ENCODE results near the gene PF4V1.

The PF4V1 gene

GRCh38 chr4:73866246-73866645 is 13.2 kb downstream of the PF4V1 start:
- Histone ChIP-seq H3K36me3 (replicated peaks; ENCODE audit: insufficient read depth, low read length) (no peaks in the 10 kb centered on the region), H3K27me3 (replicated peaks; ENCODE audit: insufficient read depth, low read length) (no peaks in the 10 kb centered on the region), H3K27ac (ENCODE audit: low read length) (no peak overlapping the region), H3K79me2 (ENCODE audit: low read length) (no peaks in the 10 kb centered on the region), H3K4me2 (ENCODE audit: low read depth, low read length) (no peak overlapping the region), H3K9ac (ENCODE audit: low read length) (no peak overlapping the region), H4K20me1 (ENCODE audit: insufficient read depth, low read length) (no peaks in the 10 kb centered on the region), H3F3A (ENCODE audit: insufficient read depth, low read length) (no peaks in the 10 kb centered on the region), H3K9me2 (replicated peaks; ENCODE audit: insufficient read depth, low read length) (no peaks in the 10 kb centered on the region), H3K4me1 (ENCODE audit: low read length) (0 out of 2 replicates have a peak, but pooled peaks cover 7% of the 10 kb centered on the region), H3K4me3 (ENCODE audit: low read length) (no peak overlapping the region), H3K9me3 (replicated peaks; ENCODE audit: insufficient read depth, low read length) (no peaks in the 10 kb centered on the region), H2AFZ (ENCODE audit: low read length) (no peak overlapping the region)
- no peak for TF ChIP-seq EZH2phosphoT487 (IDR thresholded peaks at IDR 0.05; ENCODE audit: low read length)
- no peak for TF ChIP-seq CTCF (IDR thresholded peaks at IDR 0.05; ENCODE audit: low read length)
- TF ChIP-seq EZH2 (optimal IDR thresholded peaks at IDR 0.05; ENCODE audit: low read depth, low read length) = no peak
- no peak for DNase-seq

- no peak for DNase-seq
- Histone ChIP-seq H3K9me2 (replicated peaks; ENCODE audit: insufficient read depth, low read length) (no peaks in the 10 kb centered on the region), H3K4me2 (ENCODE audit: low read depth, low read length) (no peak overlapping the region), H3K9me3 (replicated peaks; ENCODE audit: insufficient read depth, low read length) (no peaks in the 10 kb centered on the region), H3K4me3 (ENCODE audit: low read length) (no peak overlapping the region), H3K36me3 (replicated peaks; ENCODE audit: insufficient read depth, low read length) (no peaks in the 10 kb centered on the region), H3K27ac (ENCODE audit: low read length) (no peak overlapping the region), H3K4me1 (ENCODE audit: low read length) (no peaks in the 10 kb centered on the region), H3F3A (ENCODE audit: insufficient read depth, low read length) (no peaks in the 10 kb centered on the region), H3K27me3 (replicated peaks; ENCODE audit: insufficient read depth, low read length) (no peaks in the 10 kb centered on the region), H3K9ac (ENCODE audit: low read length) (no peak overlapping the region), H4K20me1 (ENCODE audit: insufficient read depth, low read length) (no peaks in the 10 kb centered on the region), H3K79me2 (ENCODE audit: low read length) (no peaks in the 10 kb centered on the region), H2AFZ (ENCODE audit: low read length) (no peak overlapping the region)
- TF ChIP-seq CTCF (IDR thresholded peaks at IDR 0.05; ENCODE audit: low read length) (no peak), EZH2phosphoT487 (IDR thresholded peaks at IDR 0.05; ENCODE audit: low read length) (no peak), EZH2 (optimal IDR thresholded peaks at IDR 0.05; ENCODE audit: low read depth, low read length) (no peak)
Observed at GRCh38 chr4:73867783-73868182, 14.7 kb downstream of the PF4V1 start.

GRCh38 chr4:73868206-73869129 is 15.4 kb downstream of the PF4V1 start:
- H3F3A ChIP-seq (ENCODE audit: insufficient read depth, low read length) = no peaks in the 10 kb centered on the region
- no peak overlapping the region for H3K4me3 ChIP-seq (ENCODE audit: low read length)
- no peaks in the 10 kb centered on the region for H4K20me1 ChIP-seq (ENCODE audit: insufficient read depth, low read length)
- H3K9ac ChIP-seq (ENCODE audit: low read length) = no peak overlapping the region
- no peaks in the 10 kb centered on the region for H3K36me3 ChIP-seq (replicated peaks; ENCODE audit: insufficient read depth, low read length)
- H3K9me2 ChIP-seq (replicated peaks; ENCODE audit: insufficient read depth, low read length) = no peaks in the 10 kb centered on the region
- no peak overlapping the region for H3K27ac ChIP-seq (ENCODE audit: low read length)
- no peaks in the 10 kb centered on the region for H3K9me3 ChIP-seq (replicated peaks; ENCODE audit: insufficient read depth, low read length)
- no peak for DNase-seq
- H2AFZ ChIP-seq (ENCODE audit: low read length) = no peak overlapping the region
- no peak overlapping the region; the same call in 1 of the 2 replicates for H3K4me2 ChIP-seq (ENCODE audit: low read depth, low read length)
- no peaks in the 10 kb centered on the region for H3K27me3 ChIP-seq (replicated peaks; ENCODE audit: insufficient read depth, low read length)
- no peaks in the 10 kb centered on the region for H3K79me2 ChIP-seq (ENCODE audit: low read length)
- H3K4me1 ChIP-seq (ENCODE audit: low read length) = no peaks in the 10 kb centered on the region
- TF ChIP-seq CTCF (IDR thresholded peaks at IDR 0.05; ENCODE audit: low read length) (no peak), EZH2phosphoT487 (IDR thresholded peaks at IDR 0.05; ENCODE audit: low read length) (no peak), EZH2 (optimal IDR thresholded peaks at IDR 0.05; ENCODE audit: low read depth, low read length) (no peak)

Data from MM.1S (cell line).